NCI-H146 treated with DMSO at 0.1 percent for 48 hours (cell line): ENCODE results near the gene PRKCA.
"Not testable (repeated sequence)": the region's sequence is repeated elsewhere in the genome, so short reads cannot be mapped to it uniquely, and the experiment has no call there.

Experiments
- DNase-seq: peaks from one replicate; lab custom pipeline; 2025; ENCODE audit not compliant: unreplicated experiment; lab: John Stamatoyannopoulos, UW

The PRKCA gene

GRCh38 chr17:66698270-66698669 lies 395.9 kb downstream of the PRKCA start:
- no peak for DNase-seq

- no peak for DNase-seq
Observed at GRCh38 chr17:66701462-66701861, 399.0 kb downstream of the PRKCA start.

- DNase-seq = no peak
Observed at GRCh38 chr17:66702106-66702936, 399.9 kb downstream of the PRKCA start.

GRCh38 chr17:66704858-66705520 lies 402.6 kb downstream of the PRKCA start:
- DNase-seq = peak; percentile 46

- no peak for DNase-seq
Observed at GRCh38 chr17:66706851-66707450, 404.5 kb downstream of the PRKCA start.

- no peak for DNase-seq
Observed at GRCh38 chr17:66711401-66711800, 409.0 kb downstream of the PRKCA start.

- peak; percentile 66 for DNase-seq
Observed at GRCh38 chr17:66711881-66712321, 409.5 kb downstream of the PRKCA start.

- no peak for DNase-seq
Observed at GRCh38 chr17:66712453-66712852, 410.0 kb downstream of the PRKCA start.

GRCh38 chr17:66713021-66713532 lies 410.7 kb downstream of the PRKCA start:
- not testable (repeated sequence) for DNase-seq

GRCh38 chr17:66713533-66714042 lies 411.2 kb downstream of the PRKCA start:
- DNase-seq = no peak

- DNase-seq = peak; percentile 26
Observed at GRCh38 chr17:66714046-66715023, 411.9 kb downstream of the PRKCA start.

- DNase-seq = no peak
Observed at GRCh38 chr17:66715076-66715675, 412.8 kb downstream of the PRKCA start.

- peak; percentile 90 for DNase-seq
Observed at GRCh38 chr17:66715745-66716156, 413.3 kb downstream of the PRKCA start.

- DNase-seq = no peak
Observed at GRCh38 chr17:66716236-66717026, 414.0 kb downstream of the PRKCA start.

- no peak for DNase-seq
Observed at GRCh38 chr17:66717641-66718058, 415.2 kb downstream of the PRKCA start.

GRCh38 chr17:66720027-66720426 lies 417.6 kb downstream of the PRKCA start:
- DNase-seq = no peak

GRCh38 chr17:66720567-66720966 lies 418.2 kb downstream of the PRKCA start:
- DNase-seq = no peak

- DNase-seq = no peak
Observed at GRCh38 chr17:66722341-66722740, 419.9 kb downstream of the PRKCA start.
